GM12878 (cell line): ENCODE data around the gene ALDH1L1. TPM values are rescaled to one million over a fixed set of nuclear protein-coding genes. Genes with fewer than 3 reads are reported as not detected.

Experiments used
- ATAC-seq: fragments of 200-7000 bp; cut with Tn5 transposase; 3 replicates; pipeline ENCODE4 v1.9.1; 2020; ENCODE audit warnings: mild to moderate bottlenecking, moderate library complexity
- BruUV-seq: library from RNA; stranded (reverse); fragments of 400-500 nt; replicated peaks from 2 replicates; lab custom pipeline; 2021; lab: Mats Ljungman, UMichigan
- CTCF ChIA-PET: fragments of 300-600 bp; sonication (Branson Sonifier 250); formaldehyde crosslinking; extraction: SDS; loops from one replicate; lab custom pipeline; 2021; ENCODE audit warnings: inconsistent platforms; lab: Yijun Ruan, JAX
- POLR2A ChIA-PET: fragments of 350-600 bp; formaldehyde crosslinking; extraction: SDS; loops from one replicate; lab custom pipeline; 2021; ENCODE audit warnings: inconsistent platforms; lab: Charles Lee
- RAD21 ChIA-PET: fragments of 300-600 bp; sonication (Branson Sonifier 250); formaldehyde crosslinking; loops from one replicate; lab custom pipeline; 2023; ENCODE audit warnings: antibody characterized with exemption; ENCODE audit not compliant: unreplicated experiment; lab: Charles Lee
- SMC1A ChIA-PET: fragments of 300-600 bp; sonication (Branson Sonifier 250); formaldehyde crosslinking; loops from one replicate; lab custom pipeline; 2023; ENCODE audit not compliant: unreplicated experiment, uncharacterized antibody; lab: Charles Lee
- DNase-seq: peaks from one replicate; pipeline ENCODE4 v3.0.0-alpha.2; 2011; ENCODE audit warnings: low read depth, low spot score
- FAIRE-seq: peaks from 3 replicates; lab custom pipeline; 2011; peaks lifted over from hg19 to GRCh38; lab: Jason Lieb, UNC
- H2AFZ ChIP-seq: 2 replicates; pipeline ENCODE4 v1.6.0; 2011; ENCODE audit warnings: low read depth, low read length, control low read depth; ENCODE audit not compliant: control insufficient read depth
- H3K27ac ChIP-seq: 2 replicates; pipeline ENCODE4 v1.5.1; 2011; ENCODE audit warnings: control low read depth; ENCODE audit not compliant: control insufficient read depth, insufficient read depth
- H3K27me3 ChIP-seq, 2 experiments: replicated peaks in 1 of 2; 2 replicates each; pipeline versions ENCODE4 v1.6.0 to v1.6.1; 2011; ENCODE audit warnings: low read length in 1 of 2; ENCODE audit not compliant: control insufficient read depth in 2 of 2, insufficient read depth in 2 of 2
- H3K36me3 ChIP-seq, 2 experiments: 2 replicates each; pipeline ENCODE4 v1.5.1; 2011; ENCODE audit warnings: low read length in 1 of 2; ENCODE audit not compliant: control insufficient read depth in 2 of 2, insufficient read depth in 2 of 2
- H3K4me1 ChIP-seq: 2 replicates; pipeline ENCODE4 v1.6.1; 2011; ENCODE audit warnings: mild to moderate bottlenecking, low read length, moderate library complexity, mixed read lengths; ENCODE audit not compliant: control insufficient read depth, insufficient read depth
- H3K4me2 ChIP-seq: 2 replicates; pipeline ENCODE4 v1.6.0; 2011; ENCODE audit warnings: control low read depth; ENCODE audit not compliant: control insufficient read depth, insufficient read depth
- H3K4me3 ChIP-seq: fragments of 200-600 bp; sonication (generic); 2 replicates; pipeline ENCODE4 v1.5.1; 2016
- H3K79me2 ChIP-seq: 2 replicates; pipeline ENCODE4 v1.6.0; 2011; ENCODE audit warnings: low read length; ENCODE audit not compliant: control insufficient read depth, insufficient read depth
- H3K9ac ChIP-seq: 2 replicates; pipeline ENCODE4 v1.8.0; 2011; ENCODE audit warnings: low read length, control low read depth, mixed read lengths; ENCODE audit not compliant: control insufficient read depth, insufficient read depth
- H3K9me3 ChIP-seq: replicated peaks from 3 replicates; pipeline ENCODE4 v1.5.1; 2011; ENCODE audit warnings: mild to moderate bottlenecking, low read length; ENCODE audit not compliant: control insufficient read depth, insufficient read depth
- H4K20me1 ChIP-seq: 2 replicates; pipeline ENCODE4 v1.6.0; 2011; ENCODE audit not compliant: control insufficient read depth, insufficient read depth
- BRCA1 ChIP-seq: IDR thresholded peaks from 2 replicates; pipeline ENCODE4 v1.6.1; 2011; ENCODE audit warnings: low read depth, low read length, improper control_type of control experiment
- CBFB ChIP-seq: IDR thresholded peaks from 2 replicates; pipeline ENCODE4 v1.6.1; 2016; ENCODE audit warnings: antibody characterized with exemption, low read depth
- CBX3 ChIP-seq: fragments of 200-600 bp; sonication (generic); IDR thresholded peaks from 2 replicates; pipeline ENCODE4 v1.6.1; 2016; ENCODE audit warnings: low read depth, borderline replicate concordance
- HCFC1 ChIP-seq: fragments of 150-350 bp; IDR thresholded peaks from 2 replicates; pipeline ENCODE4 v1.6.1; 2014; ENCODE audit warnings: low read length
- JUNB ChIP-seq: IDR thresholded peaks from 2 replicates; pipeline ENCODE4 v1.6.1; 2016; ENCODE audit warnings: antibody characterized with exemption, mild to moderate bottlenecking
- MEF2A ChIP-seq: IDR thresholded peaks from 2 replicates; pipeline ENCODE4 v1.6.1; 2011; ENCODE audit warnings: low read depth, mild to moderate bottlenecking, low read length, moderate library complexity; ENCODE audit not compliant: insufficient read depth
- RAD51 ChIP-seq: fragments of 450-650 bp; IDR thresholded peaks from 2 replicates; pipeline ENCODE4 v1.6.1; 2016; ENCODE audit warnings: moderate library complexity, mild to moderate bottlenecking, inconsistent platforms
- SRF ChIP-seq, 2 experiments: IDR thresholded peaks; 2 replicates each; pipeline ENCODE4 v1.6.1; 2011; ENCODE audit warnings: low read depth in 2 of 2, low read length in 2 of 2, mild to moderate bottlenecking in 1 of 2, moderate library complexity in 1 of 2
- ZNF274 ChIP-seq: IDR thresholded peaks from one replicate; pipeline ENCODE4 v1.8.0; 2011; ENCODE audit not compliant: insufficient read length, insufficient read depth
- ZSCAN29 ChIP-seq: fragments of 450-650 bp; IDR thresholded peaks from 2 replicates; pipeline ENCODE4 v1.6.1; 2017; ENCODE audit warnings: mild to moderate bottlenecking, moderate library complexity
- WGBS: methylation state at CpG from one replicate; pipeline ENCODE4 v1.1.6; 2016; ENCODE audit warnings: low lambda C conversion rate; ENCODE audit not compliant: insufficient replicate concordance, insufficient coverage; ENCODE audit errors: missing lambda C conversion rate; 5-methylcytosine and 5-hydroxymethylcytosine counted together
- in situ Hi-C: fragments of 300-500 bp; cut with MboI; formaldehyde crosslinking; loops from 9 replicates; pipeline ENCODE4 v1.14.3; 2018; ENCODE audit warnings: mixed read lengths
- intact Hi-C: fragments of 100-400 bp; cut with micrococcal nuclease; formaldehyde crosslinking; loops from one replicate; pipeline ENCODE4 v1.14.2; 2022; ENCODE audit not compliant: unreplicated experiment
- polyA plus RNA-seq, 11 experiments: library from polyadenylated mRNA; depleted of rRNA in 4 of 11; unstranded in 6 of 11; stranded (reverse) in 5 of 11; fragments of >200 nt; fragmentation: Nextera tagmentation in 4 of 11; fragmentation: Illumina TruSeq in 1 of 11; extraction: Ambion mirVana in 4 of 11; extraction: Trizol in 1 of 11; gene quantifications; 1 replicate in 1 of 11; 2 replicates in 10 of 11; pipeline versions ENCODE4 v1.2.1 to v1.2.3, GENCODE V29; 2011 to 2016; ENCODE audit warnings: inconsistent platforms in 2 of 11, missing spikeins in 2 of 11, low read depth in 1 of 11
- total RNA-seq, 4 experiments: library from RNA; depleted of rRNA in 3 of 4; stranded (reverse); fragments of >200 nt in 3 of 4; fragmentation: Illumina TruSeq in 1 of 4; extraction: Trizol in 1 of 4; gene quantifications; 2 replicates each; pipeline versions ENCODE4 v1.2.1 to v1.2.3, GENCODE V29; 2013 to 2021
- TF ChIP-seq, protein P1 (sequence below): fragments of 450-650 bp; IDR thresholded peaks from 2 replicates; pipeline ENCODE4 v1.6.1; 2017; ENCODE audit warnings: mild to moderate bottlenecking, moderate library complexity
- TF ChIP-seq, protein P2 (sequence below): fragments of 450-650 bp; formaldehyde crosslinking; IDR thresholded peaks from 2 replicates; pipeline ENCODE4 v1.4.0; 2020; ENCODE audit warnings: mild to moderate bottlenecking, moderate library complexity
- TF ChIP-seq, protein P3 (sequence below): fragments of 450-650 bp; IDR thresholded peaks from 2 replicates; pipeline ENCODE4 v1.6.1; 2017; ENCODE audit warnings: mild to moderate bottlenecking, low read depth, inconsistent platforms; ENCODE audit not compliant: poor library complexity, severe bottlenecking

ALDH1L1 gene
- total and polyA plus RNA-seq, 10 of the 15 experiments (the other 5 are each of a cell fraction or from before 2014, with no cell fraction given) = 0.04 to 18.2 (median 0.45) TPM

DNA sequence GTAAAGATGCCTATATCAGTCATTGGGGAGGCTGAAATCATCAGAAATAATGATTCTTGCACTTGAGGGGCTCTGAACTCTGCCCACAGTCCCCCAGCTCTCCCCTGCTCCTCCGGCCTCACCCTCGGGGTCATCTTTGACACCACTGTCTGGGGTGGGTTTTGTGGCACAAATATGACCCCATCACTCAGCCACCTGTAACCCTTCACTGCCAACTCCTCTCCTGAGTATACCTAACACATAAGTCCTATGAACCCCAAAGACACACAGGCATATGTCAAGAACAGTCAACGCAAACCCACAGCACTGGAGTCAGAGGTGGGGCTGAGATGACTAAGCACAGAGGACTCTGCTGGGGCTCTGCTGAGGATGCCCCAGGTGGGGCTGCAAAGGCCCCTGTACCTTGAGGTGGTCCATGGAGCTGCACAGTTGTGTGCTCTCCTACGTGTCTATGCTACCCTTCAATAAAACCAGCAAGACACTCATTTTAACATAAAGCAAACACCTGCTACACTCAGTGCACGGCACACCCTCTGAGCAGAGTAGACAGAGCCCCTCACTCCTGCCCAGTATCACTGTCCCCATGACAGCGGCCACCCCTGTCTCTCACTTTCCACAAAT, 126.3 kb downstream of the ALDH1L1 start:
- no peaks in the 10 kb centered on the region for H3K36me3 ChIP-seq
- H3K4me1 ChIP-seq = peaks cover 9% of the 10 kb centered on the region
- no peak overlapping the region for H3K4me3 ChIP-seq
- no peaks in the 10 kb centered on the region for H3K79me2 ChIP-seq
- ChIA-PET POLR2A (no interaction called here), RAD21 (no interaction called here), CTCF (no interaction called here), SMC1A (no interaction called here)
- ATAC-seq = no peak
- WGBS = 94% methylated on average over 6 of the region's 6 CpGs
- no peak for FAIRE-seq
- BruUV-seq = no TSS peak
- no peaks in the 10 kb centered on the region for H3K9me3 ChIP-seq
- H3K27ac ChIP-seq = no peak overlapping the region
- intact Hi-C loops = no loop called here
- no peaks in the 10 kb centered on the region for H4K20me1 ChIP-seq
- H3K9ac ChIP-seq = no peak overlapping the region
- no peak overlapping the region for H2AFZ ChIP-seq
- no peak overlapping the region for H3K4me2 ChIP-seq
- no peak for DNase-seq
- in situ Hi-C loops = no loop called here
- no peaks in the 10 kb centered on the region for H3K27me3 ChIP-seq
- no peak for TF ChIP-seq MEF2A
- no peak for TF ChIP-seq ZNF274
- no peak for TF ChIP-seq BRCA1
- no peak for TF ChIP-seq HCFC1
- TF ChIP-seq, protein P1, sequence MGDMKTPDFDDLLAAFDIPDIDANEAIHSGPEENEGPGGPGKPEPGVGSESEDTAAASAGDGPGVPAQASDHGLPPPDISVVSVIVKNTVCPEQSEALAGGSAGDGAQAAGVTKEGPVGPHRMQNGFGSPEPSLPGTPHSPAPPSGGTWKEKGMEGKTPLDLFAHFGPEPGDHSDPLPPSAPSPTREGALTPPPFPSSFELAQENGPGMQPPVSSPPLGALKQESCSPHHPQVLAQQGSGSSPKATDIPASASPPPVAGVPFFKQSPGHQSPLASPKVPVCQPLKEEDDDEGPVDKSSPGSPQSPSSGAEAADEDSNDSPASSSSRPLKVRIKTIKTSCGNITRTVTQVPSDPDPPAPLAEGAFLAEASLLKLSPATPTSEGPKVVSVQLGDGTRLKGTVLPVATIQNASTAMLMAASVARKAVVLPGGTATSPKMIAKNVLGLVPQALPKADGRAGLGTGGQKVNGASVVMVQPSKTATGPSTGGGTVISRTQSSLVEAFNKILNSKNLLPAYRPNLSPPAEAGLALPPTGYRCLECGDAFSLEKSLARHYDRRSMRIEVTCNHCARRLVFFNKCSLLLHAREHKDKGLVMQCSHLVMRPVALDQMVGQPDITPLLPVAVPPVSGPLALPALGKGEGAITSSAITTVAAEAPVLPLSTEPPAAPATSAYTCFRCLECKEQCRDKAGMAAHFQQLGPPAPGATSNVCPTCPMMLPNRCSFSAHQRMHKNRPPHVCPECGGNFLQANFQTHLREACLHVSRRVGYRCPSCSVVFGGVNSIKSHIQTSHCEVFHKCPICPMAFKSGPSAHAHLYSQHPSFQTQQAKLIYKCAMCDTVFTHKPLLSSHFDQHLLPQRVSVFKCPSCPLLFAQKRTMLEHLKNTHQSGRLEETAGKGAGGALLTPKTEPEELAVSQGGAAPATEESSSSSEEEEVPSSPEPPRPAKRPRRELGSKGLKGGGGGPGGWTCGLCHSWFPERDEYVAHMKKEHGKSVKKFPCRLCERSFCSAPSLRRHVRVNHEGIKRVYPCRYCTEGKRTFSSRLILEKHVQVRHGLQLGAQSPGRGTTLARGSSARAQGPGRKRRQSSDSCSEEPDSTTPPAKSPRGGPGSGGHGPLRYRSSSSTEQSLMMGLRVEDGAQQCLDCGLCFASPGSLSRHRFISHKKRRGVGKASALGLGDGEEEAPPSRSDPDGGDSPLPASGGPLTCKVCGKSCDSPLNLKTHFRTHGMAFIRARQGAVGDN = no peak
- no peak for TF ChIP-seq SRF (IDR thresholded peaks at IDR 0.05; ENCODE audit: low read depth in 2 of 2, low read length in 2 of 2)
- no peak for TF ChIP-seq JUNB
- no peak for TF ChIP-seq RAD51
- no peak for TF ChIP-seq CBFB
- TF ChIP-seq, protein P2, sequence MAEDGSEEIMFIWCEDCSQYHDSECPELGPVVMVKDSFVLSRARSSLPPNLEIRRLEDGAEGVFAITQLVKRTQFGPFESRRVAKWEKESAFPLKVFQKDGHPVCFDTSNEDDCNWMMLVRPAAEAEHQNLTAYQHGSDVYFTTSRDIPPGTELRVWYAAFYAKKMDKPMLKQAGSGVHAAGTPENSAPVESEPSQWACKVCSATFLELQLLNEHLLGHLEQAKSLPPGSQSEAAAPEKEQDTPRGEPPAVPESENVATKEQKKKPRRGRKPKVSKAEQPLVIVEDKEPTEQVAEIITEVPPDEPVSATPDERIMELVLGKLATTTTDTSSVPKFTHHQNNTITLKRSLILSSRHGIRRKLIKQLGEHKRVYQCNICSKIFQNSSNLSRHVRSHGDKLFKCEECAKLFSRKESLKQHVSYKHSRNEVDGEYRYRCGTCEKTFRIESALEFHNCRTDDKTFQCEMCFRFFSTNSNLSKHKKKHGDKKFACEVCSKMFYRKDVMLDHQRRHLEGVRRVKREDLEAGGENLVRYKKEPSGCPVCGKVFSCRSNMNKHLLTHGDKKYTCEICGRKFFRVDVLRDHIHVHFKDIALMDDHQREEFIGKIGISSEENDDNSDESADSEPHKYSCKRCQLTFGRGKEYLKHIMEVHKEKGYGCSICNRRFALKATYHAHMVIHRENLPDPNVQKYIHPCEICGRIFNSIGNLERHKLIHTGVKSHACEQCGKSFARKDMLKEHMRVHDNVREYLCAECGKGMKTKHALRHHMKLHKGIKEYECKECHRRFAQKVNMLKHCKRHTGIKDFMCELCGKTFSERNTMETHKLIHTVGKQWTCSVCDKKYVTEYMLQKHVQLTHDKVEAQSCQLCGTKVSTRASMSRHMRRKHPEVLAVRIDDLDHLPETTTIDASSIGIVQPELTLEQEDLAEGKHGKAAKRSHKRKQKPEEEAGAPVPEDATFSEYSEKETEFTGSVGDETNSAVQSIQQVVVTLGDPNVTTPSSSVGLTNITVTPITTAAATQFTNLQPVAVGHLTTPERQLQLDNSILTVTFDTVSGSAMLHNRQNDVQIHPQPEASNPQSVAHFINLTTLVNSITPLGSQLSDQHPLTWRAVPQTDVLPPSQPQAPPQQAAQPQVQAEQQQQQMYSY (CRISPR knock-in tag) = no peak
- no peak for TF ChIP-seq CBX3
- TF ChIP-seq, protein P3, sequence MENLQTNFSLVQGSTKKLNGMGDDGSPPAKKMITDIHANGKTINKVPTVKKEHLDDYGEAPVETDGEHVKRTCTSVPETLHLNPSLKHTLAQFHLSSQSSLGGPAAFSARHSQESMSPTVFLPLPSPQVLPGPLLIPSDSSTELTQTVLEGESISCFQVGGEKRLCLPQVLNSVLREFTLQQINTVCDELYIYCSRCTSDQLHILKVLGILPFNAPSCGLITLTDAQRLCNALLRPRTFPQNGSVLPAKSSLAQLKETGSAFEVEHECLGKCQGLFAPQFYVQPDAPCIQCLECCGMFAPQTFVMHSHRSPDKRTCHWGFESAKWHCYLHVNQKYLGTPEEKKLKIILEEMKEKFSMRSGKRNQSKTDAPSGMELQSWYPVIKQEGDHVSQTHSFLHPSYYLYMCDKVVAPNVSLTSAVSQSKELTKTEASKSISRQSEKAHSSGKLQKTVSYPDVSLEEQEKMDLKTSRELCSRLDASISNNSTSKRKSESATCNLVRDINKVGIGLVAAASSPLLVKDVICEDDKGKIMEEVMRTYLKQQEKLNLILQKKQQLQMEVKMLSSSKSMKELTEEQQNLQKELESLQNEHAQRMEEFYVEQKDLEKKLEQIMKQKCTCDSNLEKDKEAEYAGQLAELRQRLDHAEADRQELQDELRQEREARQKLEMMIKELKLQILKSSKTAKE = no peak
- TF ChIP-seq ZSCAN29 = no peak
